NCI-H146 treated with DMSO at 0.1 percent for 48 hours (cell line): ENCODE data around the gene SIMC1.

Experiments used
- DNase-seq: peaks from one replicate; lab custom pipeline; 2025; ENCODE audit not compliant: unreplicated experiment; lab: John Stamatoyannopoulos, UW

Gene SIMC1

DNA sequence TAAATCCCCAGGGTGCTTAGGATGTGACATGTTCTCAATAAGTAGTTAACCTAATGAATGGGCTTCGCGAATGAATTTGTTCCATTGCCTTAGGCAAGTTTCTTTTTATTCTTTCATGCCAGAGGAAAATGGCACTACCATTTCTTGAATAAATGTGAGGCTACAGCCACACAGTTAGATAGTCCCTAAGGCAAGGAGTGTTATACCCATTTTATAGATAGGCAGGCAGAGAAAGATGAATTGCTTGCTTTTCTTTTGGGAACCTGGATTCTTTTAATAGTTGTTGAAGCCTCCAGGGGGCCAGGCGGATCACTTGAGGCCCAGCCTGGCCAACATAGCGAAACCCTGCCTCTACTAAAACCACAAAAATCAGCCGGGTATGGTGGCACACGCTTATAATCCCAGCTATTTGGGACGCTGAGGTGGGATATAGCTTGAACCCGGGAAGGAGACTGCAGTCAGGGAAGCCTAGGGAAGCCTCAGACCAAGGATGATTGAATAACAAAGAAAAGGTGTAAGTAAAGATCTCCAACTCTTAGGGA is 149.2 kb downstream of the SIMC1 start:
- DNase-seq = no peak

DNA sequence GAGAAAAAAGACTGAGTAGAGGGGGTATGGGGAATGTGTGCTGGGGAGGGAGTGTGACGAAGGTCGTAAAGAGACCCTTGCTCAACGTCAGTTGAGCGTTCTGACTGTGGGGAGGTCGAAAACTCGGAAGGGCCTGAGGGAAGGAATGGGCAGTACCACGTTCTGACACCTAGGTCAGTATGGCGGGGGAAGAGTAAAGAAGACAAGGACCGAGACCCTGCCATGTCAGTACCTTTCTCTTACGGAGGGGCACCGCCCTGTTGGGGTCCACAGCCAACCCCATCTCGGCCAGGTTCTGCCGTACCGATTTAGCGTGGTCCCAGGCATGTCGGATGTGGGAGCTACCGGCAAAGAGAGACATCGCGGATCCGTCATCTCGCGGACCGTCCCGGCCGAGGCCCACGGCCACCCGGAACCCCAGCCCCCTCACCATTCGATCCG is 149.8 kb downstream of the SIMC1 start:
- peak; percentile 4 for DNase-seq

DNA sequence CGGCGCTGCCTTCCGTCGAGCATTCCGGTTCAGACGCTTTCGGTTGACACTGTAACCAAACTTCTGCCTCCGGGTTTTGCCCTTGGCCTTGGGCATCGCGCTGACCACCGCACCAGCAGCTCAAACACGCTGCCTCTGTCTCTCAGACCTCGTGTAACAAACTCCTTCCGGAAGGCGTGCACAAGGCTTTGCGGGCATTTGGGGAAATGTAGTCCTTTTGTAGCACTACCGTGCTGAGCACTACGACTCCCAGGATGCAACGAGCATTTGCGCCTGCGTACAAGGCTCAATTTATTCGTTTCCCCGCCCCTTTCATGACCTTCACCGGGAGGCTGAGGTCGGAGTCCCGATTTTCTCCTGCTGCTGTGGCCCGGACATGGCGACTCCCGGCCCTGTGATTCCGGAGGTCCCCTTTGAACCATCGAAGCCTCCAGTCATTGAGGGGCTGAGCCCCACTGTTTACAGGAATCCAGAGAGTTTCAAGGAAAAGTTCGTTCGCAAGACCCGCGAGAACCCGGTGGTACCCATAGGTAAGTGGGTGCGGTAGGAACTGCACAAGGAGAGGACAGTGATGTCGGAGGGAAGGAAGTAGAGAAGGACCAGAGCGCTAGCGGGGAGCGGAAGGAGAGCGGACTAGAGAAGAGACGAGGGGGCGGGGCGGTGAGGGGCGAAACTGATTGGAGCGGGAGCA is 150.4 kb downstream of the SIMC1 start, which contains the start of the genes HIGD2A and NOP16:
Gene HIGD2A (plus strand): TSS at position 308 of the 691 bp plus-strand sequence. CDS start 69 bp downstream, at position 377.
Gene NOP16 (minus strand): TSS at position 155 of the 691 bp plus-strand sequence. CDS start 59 bp downstream, at position 96.
- peak; percentile 91 for DNase-seq

DNA sequence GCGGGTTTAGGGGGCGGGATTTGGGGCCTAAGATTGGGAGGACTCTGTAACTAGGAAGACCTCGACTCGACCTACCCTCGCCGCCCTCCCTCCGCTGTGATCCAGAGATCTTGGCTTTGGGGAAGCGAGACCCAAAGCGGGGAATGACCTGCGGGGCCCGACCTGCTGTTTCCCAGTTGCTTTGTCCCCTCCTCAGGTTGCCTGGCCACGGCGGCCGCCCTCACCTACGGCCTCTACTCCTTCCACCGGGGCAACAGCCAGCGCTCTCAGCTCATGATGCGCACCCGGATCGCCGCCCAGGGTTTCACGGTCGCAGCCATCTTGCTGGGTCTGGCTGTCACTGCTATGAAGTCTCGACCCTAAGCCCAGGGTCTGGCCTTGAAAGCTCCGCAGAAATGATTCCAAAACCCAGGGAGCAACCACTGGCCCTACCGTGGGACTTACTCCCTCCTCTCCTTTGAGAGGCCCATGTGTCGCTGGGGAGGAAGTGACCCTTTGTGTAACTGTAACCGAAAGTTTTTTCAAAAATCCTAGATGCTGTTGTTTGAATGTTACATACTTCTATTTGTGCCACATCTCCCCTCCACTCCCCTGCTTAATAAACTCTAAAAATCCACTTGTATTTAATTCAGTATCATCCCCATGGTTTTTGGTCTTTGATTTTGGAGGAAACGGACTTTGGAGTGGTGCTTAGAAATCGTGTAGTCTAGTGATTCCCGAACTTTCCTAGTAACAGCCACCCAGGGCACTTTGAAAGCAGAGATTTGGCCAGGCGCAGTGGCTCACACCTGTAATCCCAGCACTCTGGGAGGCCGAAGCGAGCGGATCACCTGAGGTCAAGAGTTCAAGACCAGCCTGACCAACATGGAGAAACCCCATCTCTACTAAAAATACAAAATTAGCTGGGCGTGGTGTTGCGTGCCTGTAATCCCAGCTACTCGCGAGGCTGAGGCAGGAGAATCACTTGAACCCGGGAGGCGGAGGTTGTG is 151.2 kb downstream of the SIMC1 start:
- no peak for DNase-seq

DNA sequence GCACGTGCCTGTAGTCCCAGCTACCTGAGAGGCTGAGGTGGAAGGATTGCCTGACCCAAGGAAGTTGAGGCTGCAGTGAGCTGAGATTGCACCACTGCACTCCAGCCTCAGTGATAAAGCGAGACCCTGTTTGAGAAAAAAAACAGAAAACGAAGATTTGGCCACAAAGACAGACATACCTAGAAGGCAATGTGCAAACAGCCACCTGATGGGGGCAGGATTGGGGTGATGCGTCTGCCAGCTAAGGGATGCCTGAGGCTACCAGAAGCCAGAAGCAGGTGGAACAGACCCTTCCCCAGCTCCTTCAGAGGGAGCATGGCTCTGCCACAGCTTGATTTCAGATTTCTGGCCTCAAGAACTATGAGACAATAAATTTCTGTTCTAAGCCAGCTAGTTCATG is 153.3 kb downstream of the SIMC1 start:
- DNase-seq = no peak

DNA sequence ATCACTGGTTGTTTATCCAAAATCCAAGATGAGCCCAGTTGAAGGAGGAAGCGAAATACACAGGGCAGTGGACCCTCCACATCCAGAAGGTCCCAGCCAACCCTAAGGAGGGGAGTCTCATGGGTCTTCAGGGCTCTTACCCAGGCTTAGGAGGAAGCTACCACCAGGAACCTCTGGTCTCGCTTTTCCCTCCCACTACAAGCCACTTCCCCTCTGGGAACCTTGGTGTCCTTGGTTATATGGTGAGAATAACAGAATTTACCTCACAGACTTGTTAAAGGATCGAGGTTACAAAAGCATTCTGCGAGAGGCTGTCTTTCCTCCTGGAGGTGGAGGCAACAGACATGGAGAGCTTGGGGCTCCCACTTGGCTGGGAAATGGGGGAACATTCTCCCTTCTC is 153.8 kb downstream of the SIMC1 start:
- DNase-seq = no peak

DNA sequence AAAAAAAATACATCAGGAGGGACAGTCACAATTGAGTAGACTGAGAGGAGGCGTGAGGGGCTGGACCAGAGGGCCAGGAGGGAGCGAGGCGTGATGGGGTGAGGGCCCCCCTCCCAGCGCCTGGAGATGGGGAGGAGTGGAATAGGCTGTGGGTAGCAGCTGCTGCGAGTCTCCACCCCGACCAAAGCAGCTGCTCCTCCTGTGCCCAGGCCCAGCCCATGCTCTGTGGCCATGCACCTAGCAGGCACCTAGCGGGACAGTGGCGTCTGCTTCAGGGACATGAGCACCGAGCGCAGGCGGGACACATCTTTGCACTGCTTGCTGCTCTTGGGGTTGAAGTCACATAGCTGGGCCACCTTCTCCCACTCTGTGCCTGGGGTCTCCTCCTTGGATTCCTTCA is 154.3 kb downstream of the SIMC1 start:
- DNase-seq = no peak

DNA sequence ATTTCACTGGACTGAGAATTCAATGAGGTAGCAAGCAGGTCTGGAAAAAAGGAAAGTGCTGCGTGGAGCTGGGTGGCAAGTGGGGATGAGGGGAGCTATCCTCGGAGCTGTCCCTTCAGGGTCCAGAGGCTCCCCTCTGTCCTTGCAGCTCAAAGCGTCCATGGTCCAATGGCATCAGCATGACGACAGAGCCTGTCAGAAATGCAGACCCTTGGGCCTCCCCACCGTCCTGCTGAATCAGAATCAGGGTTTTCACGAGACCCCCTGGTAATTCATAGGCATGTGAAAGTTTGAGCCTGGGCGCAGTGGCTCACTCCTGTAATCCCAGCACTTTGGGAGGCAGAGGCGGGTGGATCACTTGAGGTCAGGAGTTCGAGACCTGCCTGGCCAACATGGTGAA is 155.9 kb downstream of the SIMC1 start:
- no peak for DNase-seq

DNA sequence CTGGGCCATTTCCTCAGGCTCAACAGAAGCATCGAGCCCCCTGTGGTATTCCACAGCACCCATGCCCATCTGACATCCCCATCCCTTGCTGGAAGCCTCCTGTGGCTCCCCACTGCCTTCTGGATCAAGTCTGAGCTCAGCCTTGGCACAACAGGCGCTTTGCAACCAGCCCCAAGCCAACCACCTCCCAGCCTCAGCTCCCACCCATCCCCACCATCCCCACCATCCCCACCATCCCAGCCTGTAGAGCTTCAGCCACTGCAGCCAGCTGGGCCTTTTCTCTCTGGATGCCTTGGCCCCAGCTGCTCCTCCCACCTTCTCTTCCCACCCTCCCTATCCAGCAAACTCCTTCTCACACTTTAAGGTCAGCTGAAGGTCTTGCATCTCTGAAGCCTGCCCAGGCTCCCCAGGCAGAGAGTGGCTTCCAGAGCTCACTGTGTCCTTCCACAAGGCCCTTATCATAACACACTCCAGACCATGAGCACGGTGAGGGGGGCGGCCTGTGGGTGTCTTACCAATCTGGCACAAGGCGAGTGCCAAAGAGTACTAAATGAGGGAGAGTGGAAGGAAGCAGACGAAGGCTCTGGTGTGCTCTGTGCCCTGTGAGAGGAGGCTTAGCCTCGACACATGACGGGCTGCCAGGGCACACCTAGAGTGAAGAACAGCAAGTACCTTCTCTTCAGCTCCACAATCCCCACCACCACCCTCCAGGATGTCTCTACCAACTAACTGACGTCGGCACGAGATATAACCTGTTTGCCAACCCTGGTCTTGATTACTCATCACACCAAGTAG is 156.9 kb downstream of the SIMC1 start:
- DNase-seq = no peak
